ENCODE results near the gene HTR4. TPM values are rescaled to one million over a fixed set of nuclear protein-coding genes. Genes with fewer than 3 reads are reported as not detected.

Gene HTR4
- total RNA-seq, 4 donors from 2014 or later = 0.21 TPM; not detected in 3

GRCh38 chr5:148615644-148616275 is 38.6 kb downstream of the HTR4 start:
- 62 to 65% methylated on average over 4 of the region's 4 CpGs for WGBS, 2 donors
- H3K36me3 ChIP-seq = no peaks in the 10 kb centered on the region
- H3K4me3 ChIP-seq = no peak overlapping the region
- H3K4me1 ChIP-seq = no peaks in the 10 kb centered on the region
- no peaks in the 10 kb centered on the region for H3K27me3 ChIP-seq
- H3K9me3 ChIP-seq = no peaks in the 10 kb centered on the region
- no peak for DNase-seq (ENCODE audit: low spot score in 2 of 2)
- TF ChIP-seq EP300 (IDR thresholded peaks at IDR 0.05) (no peak), CTCF (IDR thresholded peaks at IDR 0.05) (no peak), POLR2A (IDR thresholded peaks at IDR 0.05) (no peak)
- H3K27ac ChIP-seq = no peak overlapping the region

- H3K27ac ChIP-seq = no peak overlapping the region
- TF ChIP-seq EP300 (IDR thresholded peaks at IDR 0.05) (no peak), POLR2A (IDR thresholded peaks at IDR 0.05) (no peak), CTCF (IDR thresholded peaks at IDR 0.05) (no peak)
- H3K27me3 ChIP-seq = no peaks in the 10 kb centered on the region
- no peaks in the 10 kb centered on the region for H3K4me1 ChIP-seq
- no peak overlapping the region for H3K4me3 ChIP-seq
- no peak for DNase-seq (ENCODE audit: low spot score in 2 of 2)
- H3K9me3 ChIP-seq = no peaks in the 10 kb centered on the region
- H3K36me3 ChIP-seq = no peaks in the 10 kb centered on the region
Observed at GRCh38 chr5:148607406-148607805, 46.9 kb downstream of the HTR4 start.

- H3K9me3 ChIP-seq = no peaks in the 10 kb centered on the region
- no peak overlapping the region for H3K4me3 ChIP-seq
- TF ChIP-seq POLR2A (IDR thresholded peaks at IDR 0.05) = no peak
- TF ChIP-seq CTCF (IDR thresholded peaks at IDR 0.05) = no peak
- TF ChIP-seq EP300 (IDR thresholded peaks at IDR 0.05) = no peak
- H3K4me1 ChIP-seq = no peaks in the 10 kb centered on the region
- H3K27me3 ChIP-seq = no peaks in the 10 kb centered on the region
- H3K27ac ChIP-seq = no peak overlapping the region
- no peaks in the 10 kb centered on the region for H3K36me3 ChIP-seq
- DNase-seq (ENCODE audit: low spot score in 2 of 2) = no peak
Observed at GRCh38 chr5:148606296-148606695, 48.0 kb downstream of the HTR4 start.

GRCh38 chr5:148599187-148599586 is 55.1 kb downstream of the HTR4 start:
- Histone ChIP-seq H3K36me3 (no peaks in the 10 kb centered on the region), H3K27me3 (no peaks in the 10 kb centered on the region), H3K4me3 (no peak overlapping the region), H3K4me1 (no peaks in the 10 kb centered on the region), H3K27ac (no peak overlapping the region), H3K9me3 (peaks cover 0 to 6% (median 2%) of the 10 kb centered on the region in 4 donors)
- TF ChIP-seq CTCF (IDR thresholded peaks at IDR 0.05) = no peak
- TF ChIP-seq EP300 (IDR thresholded peaks at IDR 0.05) = no peak
- TF ChIP-seq POLR2A (IDR thresholded peaks at IDR 0.05) = no peak
- 92 to 100% methylated on average over 1 of the region's 1 CpG for WGBS, 2 donors
- DNase-seq (ENCODE audit: low spot score in 2 of 2) = no peak

GRCh38 chr5:148595697-148596096 is 58.6 kb downstream of the HTR4 start:
- H3K27me3 ChIP-seq = no peaks in the 10 kb centered on the region
- H3K4me1 ChIP-seq = no peaks in the 10 kb centered on the region
- no peaks in the 10 kb centered on the region for H3K36me3 ChIP-seq
- WGBS, 2 donors = 93 to 95% methylated on average over 5 of the region's 5 CpGs
- no peak overlapping the region for H3K4me3 ChIP-seq
- TF ChIP-seq EP300 (IDR thresholded peaks at IDR 0.05) (no peak), POLR2A (IDR thresholded peaks at IDR 0.05) (no peak), CTCF (IDR thresholded peaks at IDR 0.05) (no peak)
- H3K27ac ChIP-seq = no peak overlapping the region
- H3K9me3 ChIP-seq = peaks cover 0 to 6% (median 2%) of the 10 kb centered on the region in 4 donors
- DNase-seq (ENCODE audit: low spot score in 2 of 2) = no peak

Measured in tibial nerve (tissue), 4 donors.